Heart left ventricle (tissue), 13 donors: ENCODE data around the gene SMAD7.

ENCODE experiments used
- CTCF ChIP-seq, 12 donors: fragments of 200-600 bp; sonication (generic) in 4 of 12; IDR thresholded peaks; one replicate each; pipeline versions ENCODE4 v1.5.0 to v1.8.0; 2018 to 2022; ENCODE audit warnings: antibody characterized with exemption in 12 of 12, mild to moderate bottlenecking in 5 of 12
- POLR2A ChIP-seq, 2 donors: fragments of 450-650 bp; IDR thresholded peaks; one replicate each; pipeline ENCODE4 v1.6.1; 2017; ENCODE audit warnings: antibody characterized with exemption in 2 of 2, mild to moderate bottlenecking in 2 of 2, moderate library complexity in 2 of 2
- donor health status: ischemic (EF 13 %, LVEDD 7.1; RV severe dilation, severe dysfunction).
- donor health status: DM: no; HTN: yes; CAD: no.
- donor health status: DM: no; HTN: no; CAD: no.
- donor health status: ischemic (EF 25% LVEDD 6.9; RV normal size, moderate dysfunction).
- donor health status: ischemic (EF 25% LVEDD 5.7; RV mildly dilated, moderate dysfunction).
- donor health status: ischemic (EF 35%, LVEDD 5.7; RV mildly dilated, moderate dysfunction).
- donor health status: nonischemic (EF 11% LVEDD 7.7; RV severe dilation, severe dysfunction).
- donor health status: DM: yes; HTN: yes; CAD: no.
- donor health status: PGD.
- donor health status: ischemic (EF 29% LVEDD 5.4; RV normal size, mild dysfunction).
- donor health status: nonischemic (EF 23%, LVEDD 6.1; RV moderate dilation, normal function).

GRCh38 chr18:48990481-48991318, 39.9 kb upstream of the SMAD7 start:
- TF ChIP-seq CTCF (IDR thresholded peaks at IDR 0.05) (no peak), POLR2A (IDR thresholded peaks at IDR 0.05) (no peak)
